Lower leg skin (tissue), 4 donors: ENCODE data around the gene PRELID2. TPM values are rescaled to one million over a fixed set of nuclear protein-coding genes. Genes with fewer than 3 reads are reported as not detected.
"Not testable (repeated sequence)": the region's sequence is repeated elsewhere in the genome, so short reads cannot be mapped to it uniquely, and the experiment has no call there.

Experiments
- DNase-seq, 2 donors: peaks; one replicate each; pipeline ENCODE4 v3.0.0-alpha.2; 2019; ENCODE audit warnings: low spot score in 2 of 2
- H3K4me3 ChIP-seq: fragments of 200-600 bp; sonication (generic); 2 replicates; pipeline ENCODE4 v1.5.1; 2017; ENCODE audit warnings: mild to moderate bottlenecking, low read depth; ENCODE audit not compliant: poor library complexity, severe bottlenecking
- POLR2A ChIP-seq, 2 donors: fragments of 450-650 bp; IDR thresholded peaks; one replicate each; pipeline ENCODE4 v1.6.1; 2016 to 2017; ENCODE audit warnings: antibody characterized with exemption in 2 of 2, mild to moderate bottlenecking in 1 of 2, moderate library complexity in 1 of 2
- WGBS, 2 donors: methylation state at CpG; one replicate each; pipeline ENCODE4 v1.1.5; 2018; 5-methylcytosine and 5-hydroxymethylcytosine counted together
- intact Hi-C: fragments of 100-400 bp; cut with DNase I; formaldehyde crosslinking; loops from one replicate; pipeline ENCODE4 v1.15.0; 2023; ENCODE audit warnings: low total_unique reads
- total RNA-seq, 4 donors: library from RNA; depleted of rRNA; stranded (reverse); fragments of >200 nt; gene quantifications; one replicate each; pipeline ENCODE4 v1.1.0, GENCODE V29; 2016
- TF ChIP-seq, protein P1 (sequence below), 3 donors: fragments of 450-650 bp; IDR thresholded peaks; one replicate each; pipeline ENCODE4 v1.5.1; 2016; ENCODE audit warnings: antibody characterized with exemption in 3 of 3, mild to moderate bottlenecking in 3 of 3, moderate library complexity in 2 of 3

Gene PRELID2
- total RNA-seq, 4 donors from 2014 or later = 2.9 to 6.4 (median 4.7) TPM

DNA sequence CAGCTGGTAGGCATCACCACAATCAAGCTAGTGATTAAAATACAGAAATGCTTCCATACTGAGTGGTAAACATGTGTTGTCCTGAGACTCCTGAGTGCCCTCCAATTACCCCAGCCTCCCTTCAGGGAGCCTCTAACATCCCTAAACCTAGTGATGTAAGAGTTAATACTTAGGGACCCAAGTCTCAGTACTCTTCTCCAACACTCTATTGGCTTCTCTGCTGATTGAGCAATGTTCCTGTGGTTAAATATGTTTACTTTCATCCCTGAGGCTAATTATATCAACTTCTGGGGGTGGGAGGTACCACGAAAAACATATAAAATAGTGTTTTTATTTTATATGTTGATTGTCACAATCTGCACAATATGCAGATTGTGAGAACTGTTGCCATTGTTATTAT is 32.7 kb upstream of the PRELID2 start:
- no peak for DNase-seq
- H3K4me3 ChIP-seq = no peak overlapping the region
- WGBS, 2 donors = 37 to 39% methylated on average over 1 of the region's 1 CpG
- no peak for TF ChIP-seq POLR2A (IDR thresholded peaks at IDR 0.05)
- TF ChIP-seq, protein P1, sequence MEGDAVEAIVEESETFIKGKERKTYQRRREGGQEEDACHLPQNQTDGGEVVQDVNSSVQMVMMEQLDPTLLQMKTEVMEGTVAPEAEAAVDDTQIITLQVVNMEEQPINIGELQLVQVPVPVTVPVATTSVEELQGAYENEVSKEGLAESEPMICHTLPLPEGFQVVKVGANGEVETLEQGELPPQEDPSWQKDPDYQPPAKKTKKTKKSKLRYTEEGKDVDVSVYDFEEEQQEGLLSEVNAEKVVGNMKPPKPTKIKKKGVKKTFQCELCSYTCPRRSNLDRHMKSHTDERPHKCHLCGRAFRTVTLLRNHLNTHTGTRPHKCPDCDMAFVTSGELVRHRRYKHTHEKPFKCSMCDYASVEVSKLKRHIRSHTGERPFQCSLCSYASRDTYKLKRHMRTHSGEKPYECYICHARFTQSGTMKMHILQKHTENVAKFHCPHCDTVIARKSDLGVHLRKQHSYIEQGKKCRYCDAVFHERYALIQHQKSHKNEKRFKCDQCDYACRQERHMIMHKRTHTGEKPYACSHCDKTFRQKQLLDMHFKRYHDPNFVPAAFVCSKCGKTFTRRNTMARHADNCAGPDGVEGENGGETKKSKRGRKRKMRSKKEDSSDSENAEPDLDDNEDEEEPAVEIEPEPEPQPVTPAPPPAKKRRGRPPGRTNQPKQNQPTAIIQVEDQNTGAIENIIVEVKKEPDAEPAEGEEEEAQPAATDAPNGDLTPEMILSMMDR (IDR thresholded peaks at IDR 0.05) = no peak
- intact Hi-C loops = loop anchor here (5.0 kb wide), 1 partner anchor 44 kb away; no protein-coding TSS in a partner anchor

DNA sequence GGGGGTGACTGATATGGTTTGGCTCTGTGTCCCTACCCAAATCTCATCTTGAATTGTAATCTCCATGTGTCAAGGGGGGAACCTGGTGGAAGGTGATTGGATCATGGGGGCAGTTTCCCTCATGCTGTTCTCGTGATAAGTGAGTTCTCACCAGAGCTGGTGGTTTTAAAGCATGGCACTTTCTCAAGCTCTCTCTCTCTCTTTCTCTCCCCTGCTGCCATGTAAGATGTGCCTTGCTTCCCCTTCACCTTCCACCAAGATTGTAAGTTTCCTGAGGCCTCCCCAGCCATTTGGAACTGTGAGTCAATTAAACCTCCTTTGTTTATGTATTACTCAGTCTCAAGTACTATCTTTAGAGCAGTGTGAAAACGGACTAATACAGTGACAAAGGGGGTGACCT is 29.3 kb upstream of the PRELID2 start:
- intact Hi-C loops, DNase-seq, H3K4me3 ChIP-seq: not testable (repeated sequence)
- 76 to 79% methylated on average over 2 of the region's 2 CpGs for WGBS, 2 donors

DNA sequence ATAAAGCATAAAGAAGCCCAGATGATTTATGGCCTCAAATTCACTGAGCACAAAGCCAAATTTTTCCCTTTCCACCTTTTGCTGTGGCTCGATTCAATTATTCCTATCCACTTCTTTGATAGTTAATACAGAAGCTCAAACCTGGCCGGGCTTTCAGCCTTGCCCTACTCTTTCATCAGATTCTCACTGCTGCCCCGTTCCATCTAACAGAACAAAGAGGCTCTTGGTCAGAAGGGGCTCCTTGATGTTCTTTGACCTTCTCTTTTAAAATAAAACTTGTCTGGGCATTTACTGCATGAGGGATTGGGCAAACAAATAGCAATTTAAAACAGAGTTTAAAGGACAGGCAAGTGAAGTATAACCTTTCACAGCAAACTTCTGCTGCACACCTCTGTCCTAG is 27.9 kb upstream of the PRELID2 start:
- whole genome bisulfite sequencing, 2 donors = 81 to 85% methylated on average over 3 of the region's 3 CpGs
- no peak for TF ChIP-seq POLR2A (IDR thresholded peaks at IDR 0.05)
- TF ChIP-seq, protein P1 (IDR thresholded peaks at IDR 0.05) = no peak
- DNase-seq = no peak
- intact Hi-C loops = no loop called here
- H3K4me3 ChIP-seq = no peak overlapping the region

DNA sequence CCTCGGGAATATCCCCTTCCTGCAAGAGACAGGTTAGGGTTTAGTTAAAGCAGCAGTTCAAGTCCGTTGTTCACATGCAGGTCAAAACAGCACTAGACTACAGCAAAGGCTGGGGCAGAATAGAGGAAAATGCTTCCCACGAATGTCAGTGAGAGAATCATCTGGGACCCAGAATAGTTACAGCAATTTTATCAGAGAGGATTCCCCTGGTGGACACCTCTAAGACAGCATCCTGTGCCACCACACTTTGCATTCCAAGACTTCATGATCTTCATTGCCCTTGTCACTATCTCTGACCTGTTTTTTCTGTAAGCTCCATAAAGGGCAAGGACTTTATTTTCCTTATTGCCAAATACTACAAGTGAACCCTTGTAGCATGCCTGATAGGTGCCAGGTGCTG is 24.8 kb upstream of the PRELID2 start:
- intact Hi-C loops = no loop called here
- no peak overlapping the region for H3K4me3 ChIP-seq
- TF ChIP-seq POLR2A (IDR thresholded peaks at IDR 0.05) = no peak
- TF ChIP-seq, protein P1 (IDR thresholded peaks at IDR 0.05) = no peak
- WGBS, 2 donors = 55 to 60% methylated on average over 3 of the region's 3 CpGs
- DNase-seq = no peak

DNA sequence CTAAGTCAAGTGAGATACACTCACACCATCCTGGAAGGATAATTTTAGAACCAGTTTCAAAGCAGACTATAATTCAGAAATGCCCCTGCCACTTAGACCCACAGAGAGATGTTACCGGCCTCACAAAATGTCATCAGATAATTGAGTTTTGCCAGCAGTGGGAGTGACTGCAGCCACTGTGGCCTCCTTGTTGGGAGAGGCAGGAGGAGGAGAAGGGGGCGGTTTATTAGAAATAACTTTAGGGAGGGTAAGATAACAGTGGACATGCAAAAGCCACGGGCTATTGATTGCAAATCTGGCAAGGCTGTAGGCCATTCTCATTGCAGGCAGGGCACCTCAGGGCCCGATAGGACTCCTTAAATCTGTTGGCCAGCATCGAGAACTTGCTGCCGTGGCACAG is 24.3 kb upstream of the PRELID2 start:
- H3K4me3 ChIP-seq = no peak overlapping the region
- WGBS, 2 donors = 76 to 78% methylated on average over 6 of the region's 6 CpGs
- no peak for DNase-seq
- no peak for TF ChIP-seq POLR2A (IDR thresholded peaks at IDR 0.05)
- TF ChIP-seq, protein P1 (IDR thresholded peaks at IDR 0.05) = no peak
- intact Hi-C loops = no loop called here

DNA sequence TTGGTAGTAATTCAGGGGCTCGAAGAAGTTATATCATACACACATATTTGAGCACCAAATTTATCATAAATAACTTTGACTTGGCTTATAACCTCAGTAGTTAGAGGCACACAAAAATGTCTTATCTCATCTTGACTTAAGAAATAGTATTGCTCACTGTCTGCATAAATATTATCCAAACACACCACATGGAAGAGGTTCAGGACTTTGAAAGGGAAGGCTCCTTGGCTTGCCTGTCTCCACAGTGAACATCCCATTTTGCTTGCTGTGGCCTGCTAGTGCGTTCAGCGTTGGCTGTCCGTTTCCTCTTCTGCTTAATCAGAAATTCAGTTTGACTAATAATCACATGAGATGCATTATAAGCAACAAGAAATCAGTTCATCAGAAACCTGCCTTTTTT is 23.8 kb upstream of the PRELID2 start:
- TF ChIP-seq, protein P1 (IDR thresholded peaks at IDR 0.05) = no peak
- no peak for TF ChIP-seq POLR2A (IDR thresholded peaks at IDR 0.05)
- no peak for DNase-seq
- no peak overlapping the region for H3K4me3 ChIP-seq
- intact Hi-C loops = no loop called here
- 50 to 57% methylated on average over 4 of the region's 4 CpGs for WGBS, 2 donors
